ENCODE measurements around the gene SCO2.

The SCO2 gene

GRCh38 chr22:50518606-50519005, 6.8 kb downstream of the SCO2 start:
- no peak for DNase-seq

GRCh38 chr22:50517495-50518260, 7.7 kb downstream of the SCO2 start:
- DNase-seq: no peak

- DNase-seq: no peak
These were observed 8.5 kb downstream of the SCO2 start for GRCh38 chr22:50516891-50517290.

GRCh38 chr22:50516068-50516467, 9.3 kb downstream of the SCO2 start:
- no peak for DNase-seq

- no peak for DNase-seq
These were observed 12.2 kb downstream of the SCO2 start for GRCh38 chr22:50513175-50513574.

- no peak for DNase-seq
These were observed 16.5 kb downstream of the SCO2 start for GRCh38 chr22:50508897-50509296.

- DNase-seq: peak; percentile 98
These were observed 17.2 kb downstream of the SCO2 start, which contains the start of gene NCAPH2 for GRCh38 chr22:50507991-50508884. TSS of gene NCAPH2 (plus strand) at chr22:50508224. CDS start at chr22:50508338, 114 bp downstream.

GRCh38 chr22:50507421-50507990, 17.9 kb downstream of the SCO2 start, which contains the start of gene LMF2:
TSS of gene LMF2 (minus strand) at chr22:50507702. CDS start at chr22:50507675, 27 bp downstream.
- DNase-seq: peak; percentile 94

GRCh38 chr22:50506611-50507420, 18.6 kb downstream of the SCO2 start:
- DNase-seq: peak in 1 of 2 experiments; percentile 27

- no peak for DNase-seq
These were observed 19.4 kb downstream of the SCO2 start for GRCh38 chr22:50505776-50506610.

GRCh38 chr22:50505276-50505775, 20.1 kb downstream of the SCO2 start:
- DNase-seq: no peak

GRCh38 chr22:50504369-50505211, 20.8 kb downstream of the SCO2 start:
- DNase-seq: no peak

GRCh38 chr22:50503475-50504145, 21.8 kb downstream of the SCO2 start:
- DNase-seq: no peak

- DNase-seq: no peak
These were observed 22.5 kb downstream of the SCO2 start for GRCh38 chr22:50502628-50503474.

- DNase-seq: no peak
These were observed 23.3 kb downstream of the SCO2 start for GRCh38 chr22:50502096-50502495.

GRCh38 chr22:50500452-50500851, 24.9 kb downstream of the SCO2 start:
- DNase-seq: no peak

GRCh38 chr22:50498322-50498890, 27.0 kb downstream of the SCO2 start:
- DNase-seq: peak; percentile 70 to 78

- DNase-seq: no peak
These were observed 28.3 kb downstream of the SCO2 start for GRCh38 chr22:50497093-50497492.

All from activated CD4-positive, alpha-beta T cell treated with anti-CD3 and anti-CD28 coated beads, Interleukin-2, amount 50 U/mL, for 48 hours (primary cell).